GM12891 (cell line): ENCODE results near the gene GTF2H2C.
"Not testable (repeated sequence)": the region's sequence is repeated elsewhere in the genome, so short reads cannot be mapped to it uniquely, and the experiment has no call there.

Source experiments
- POLR2A ChIP-seq: IDR thresholded peaks from 2 replicates; pipeline ENCODE4 v1.6.1; 2011; ENCODE audit warnings: low read depth, low read length, control low read depth
- POLR2AphosphoS5 ChIP-seq: IDR thresholded peaks from 2 replicates; pipeline ENCODE4 v1.6.1; 2011; ENCODE audit warnings: low read depth, low read length, control low read depth
- SPI1 ChIP-seq: IDR thresholded peaks from 2 replicates; pipeline ENCODE4 v1.6.1; 2011; ENCODE audit warnings: low read depth, low read length, control low read depth
- TAF1 ChIP-seq: IDR thresholded peaks from 2 replicates; pipeline ENCODE4 v1.6.1; 2011; ENCODE audit warnings: low read depth, low read length, control low read depth

- TF ChIP-seq POLR2A, TAF1, SPI1, POLR2AphosphoS5: not testable (repeated sequence)
These were observed 71.9 kb downstream of the GTF2H2C start for GRCh38 chr5:69631879-69632278.
